GM12873 (cell line): Measurements from ENCODE around the gene ARHGEF18.

Experiments
- CTCF ChIP-seq: IDR thresholded peaks from 2 replicates; pipeline ENCODE4 v1.5.1; 2012; ENCODE audit warnings: low read depth, mild to moderate bottlenecking, moderate library complexity, low read length, control low read depth; ENCODE audit not compliant: insufficient read depth; ENCODE audit errors: missing control alignments

The ARHGEF18 gene

GRCh38 chr19:7366701-7367420 lies 18.1 kb downstream of the ARHGEF18 start:
- TF ChIP-seq CTCF: peak; percentile 74

- TF ChIP-seq CTCF: no peak
These were observed 19.7 kb downstream of the ARHGEF18 start for GRCh38 chr19:7368456-7368855.

GRCh38 chr19:7370546-7370945 lies 21.8 kb downstream of the ARHGEF18 start:
- TF ChIP-seq CTCF: no peak

GRCh38 chr19:7371001-7371400 lies 22.3 kb downstream of the ARHGEF18 start:
- no peak for TF ChIP-seq CTCF

GRCh38 chr19:7372810-7373209 lies 24.1 kb downstream of the ARHGEF18 start:
- no peak for TF ChIP-seq CTCF

- no peak for TF ChIP-seq CTCF
These were observed 25.1 kb downstream of the ARHGEF18 start for GRCh38 chr19:7373862-7374261.

- TF ChIP-seq CTCF: no peak
These were observed 27.6 kb downstream of the ARHGEF18 start for GRCh38 chr19:7376151-7376852.
